PC-9 (cell line): ENCODE data around the gene TRIP12. TPM values are rescaled to one million over a fixed set of nuclear protein-coding genes. Genes with fewer than 3 reads are reported as not detected.

Experiments
- BruUV-seq: library from RNA; stranded (reverse); fragments of 400-500 nt; replicated peaks from 2 replicates; lab custom pipeline; 2021; lab: Mats Ljungman, UMichigan
- CTCF ChIA-PET: fragments of 300-600 bp; sonication (Branson Sonifier 250); formaldehyde crosslinking; loops from one replicate; lab custom pipeline; 2022; ENCODE audit warnings: antibody characterized with exemption; lab: Charles Lee
- POLR2A ChIA-PET: fragments of 300-600 bp; sonication (Branson Sonifier 250); formaldehyde crosslinking; loops from one replicate; lab custom pipeline; 2022; ENCODE audit warnings: antibody characterized with exemption; ENCODE audit not compliant: unreplicated experiment; lab: Charles Lee
- DNase-seq, 2 experiments: peaks; one replicate each; pipeline versions ENCODE4 v3.0.0 to v3.0.0-alpha.2; 2015 to 2022; ENCODE audit warnings: mixed read lengths in 1 of 2
- H2AFZ ChIP-seq: fragments of 200-600 bp; sonication (generic); 2 replicates; pipeline ENCODE4 v1.8.1; 2017; ENCODE audit warnings: antibody characterized with exemption
- H3F3A ChIP-seq: fragments of 200-600 bp; sonication (generic); 2 replicates; pipeline ENCODE4 v1.8.1; 2017; ENCODE audit warnings: antibody characterized with exemption, mild to moderate bottlenecking, low read depth; ENCODE audit not compliant: insufficient read depth
- H3K27ac ChIP-seq: fragments of 200-600 bp; sonication (generic); 2 replicates; pipeline ENCODE4 v1.6.1; 2016; ENCODE audit warnings: mixed run types
- H3K27me3 ChIP-seq: fragments of 200-600 bp; sonication (generic); 2 replicates; pipeline ENCODE4 v1.6.1; 2016; ENCODE audit warnings: low read depth, mixed run types; ENCODE audit not compliant: insufficient read depth
- H3K36me3 ChIP-seq: fragments of 200-600 bp; sonication (generic); 2 replicates; pipeline ENCODE4 v1.6.1; 2016; ENCODE audit warnings: low read depth, mixed run types
- H3K4me1 ChIP-seq: fragments of 200-600 bp; sonication (generic); replicated peaks from 2 replicates; pipeline ENCODE4 v1.6.1; 2016; ENCODE audit warnings: mixed run types; ENCODE audit not compliant: insufficient read depth
- H3K4me2 ChIP-seq: fragments of 200-600 bp; sonication (generic); 2 replicates; pipeline ENCODE4 v1.6.1; 2017; ENCODE audit warnings: mixed run types
- H3K4me3 ChIP-seq: fragments of 200-600 bp; sonication (generic); 2 replicates; pipeline ENCODE4 v1.6.1; 2016; ENCODE audit warnings: mixed run types
- H3K79me2 ChIP-seq: fragments of 200-600 bp; sonication (generic); 2 replicates; pipeline ENCODE4 v1.6.1; 2017; ENCODE audit warnings: low read depth, mixed run types
- H3K9me2 ChIP-seq: fragments of 200-600 bp; sonication (generic); 2 replicates; pipeline ENCODE4 v1.8.1; 2017; ENCODE audit warnings: mild to moderate bottlenecking; ENCODE audit not compliant: insufficient read depth
- H3K9me3 ChIP-seq: fragments of 200-600 bp; sonication (generic); 2 replicates; pipeline ENCODE4 v1.8.1; 2016; ENCODE audit warnings: low read depth; ENCODE audit not compliant: insufficient read depth
- H4K20me1 ChIP-seq: fragments of 200-600 bp; sonication (generic); 2 replicates; pipeline ENCODE4 v1.8.1; 2017; ENCODE audit not compliant: insufficient read depth
- EZH2 ChIP-seq: fragments of 200-600 bp; sonication (generic); IDR thresholded peaks from 2 replicates; pipeline ENCODE4 v1.8.0; 2017; ENCODE audit warnings: antibody characterized with exemption, low read depth
- intact Hi-C: fragments of 100-400 bp; cut with micrococcal nuclease; formaldehyde crosslinking; loops from one replicate; pipeline ENCODE4 v1.10.0; 2022; ENCODE audit not compliant: unreplicated experiment
- total RNA-seq: library from RNA; stranded (reverse); gene quantifications from 2 replicates; pipeline ENCODE4 v1.2.3, GENCODE V29; 2021
- TF ChIP-seq, protein P1 (sequence below): fragments of 200-600 bp; sonication (generic); conservative IDR thresholded peaks from 2 replicates; pipeline ENCODE4 v1.6.1; 2017; ENCODE audit warnings: mixed run types, antibody characterized with exemption, mild to moderate bottlenecking, moderate library complexity

The TRIP12 gene
- total RNA-seq, 1 experiment from 2014 or later = 226 TPM

DNA sequence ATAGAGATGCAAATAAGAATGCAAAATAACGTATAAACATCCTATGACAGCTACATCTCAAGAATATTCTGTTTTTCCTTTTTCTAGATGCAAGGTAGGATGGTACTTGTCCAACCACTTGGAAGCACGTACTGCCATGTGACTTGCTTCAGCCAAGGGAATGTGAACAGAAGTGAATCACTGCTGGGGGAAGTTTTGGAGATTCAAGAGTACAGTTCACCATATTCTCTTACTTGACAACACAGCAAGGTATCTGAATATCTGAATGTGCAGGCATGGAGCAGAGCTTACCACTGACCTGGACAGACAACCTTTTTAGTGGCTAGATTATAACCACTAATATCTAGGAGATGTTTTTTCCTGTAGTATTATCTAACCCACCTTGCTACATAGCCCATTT is 53.0 kb downstream of the TRIP12 start:
- Histone ChIP-seq H3K27ac (0 out of 2 replicates have a peak overlapping the region, but pooled peaks have one; percentile 1), H3K4me2 (no peak overlapping the region), H3K4me3 (no peak overlapping the region), H3K9me2 (no peaks in the 10 kb centered on the region), H3K79me2 (peaks cover 67% of the 10 kb centered on the region), H3K36me3 (peaks cover 13% of the 10 kb centered on the region), H4K20me1 (peaks cover 37% of the 10 kb centered on the region), H2AFZ (no peak overlapping the region), H3F3A (no peaks in the 10 kb centered on the region), H3K4me1 (no peaks in the 10 kb centered on the region), H3K27me3 (no peaks in the 10 kb centered on the region), H3K9me3 (no peaks in the 10 kb centered on the region)
- intact Hi-C loops = no loop called here
- DNase-seq = no peak
- TF ChIP-seq EZH2 = no peak
- TF ChIP-seq, protein P1, sequence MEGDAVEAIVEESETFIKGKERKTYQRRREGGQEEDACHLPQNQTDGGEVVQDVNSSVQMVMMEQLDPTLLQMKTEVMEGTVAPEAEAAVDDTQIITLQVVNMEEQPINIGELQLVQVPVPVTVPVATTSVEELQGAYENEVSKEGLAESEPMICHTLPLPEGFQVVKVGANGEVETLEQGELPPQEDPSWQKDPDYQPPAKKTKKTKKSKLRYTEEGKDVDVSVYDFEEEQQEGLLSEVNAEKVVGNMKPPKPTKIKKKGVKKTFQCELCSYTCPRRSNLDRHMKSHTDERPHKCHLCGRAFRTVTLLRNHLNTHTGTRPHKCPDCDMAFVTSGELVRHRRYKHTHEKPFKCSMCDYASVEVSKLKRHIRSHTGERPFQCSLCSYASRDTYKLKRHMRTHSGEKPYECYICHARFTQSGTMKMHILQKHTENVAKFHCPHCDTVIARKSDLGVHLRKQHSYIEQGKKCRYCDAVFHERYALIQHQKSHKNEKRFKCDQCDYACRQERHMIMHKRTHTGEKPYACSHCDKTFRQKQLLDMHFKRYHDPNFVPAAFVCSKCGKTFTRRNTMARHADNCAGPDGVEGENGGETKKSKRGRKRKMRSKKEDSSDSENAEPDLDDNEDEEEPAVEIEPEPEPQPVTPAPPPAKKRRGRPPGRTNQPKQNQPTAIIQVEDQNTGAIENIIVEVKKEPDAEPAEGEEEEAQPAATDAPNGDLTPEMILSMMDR = no peak
- ChIA-PET CTCF (no interaction called here), POLR2A (no interaction called here)
- no TSS peak for BruUV-seq

DNA sequence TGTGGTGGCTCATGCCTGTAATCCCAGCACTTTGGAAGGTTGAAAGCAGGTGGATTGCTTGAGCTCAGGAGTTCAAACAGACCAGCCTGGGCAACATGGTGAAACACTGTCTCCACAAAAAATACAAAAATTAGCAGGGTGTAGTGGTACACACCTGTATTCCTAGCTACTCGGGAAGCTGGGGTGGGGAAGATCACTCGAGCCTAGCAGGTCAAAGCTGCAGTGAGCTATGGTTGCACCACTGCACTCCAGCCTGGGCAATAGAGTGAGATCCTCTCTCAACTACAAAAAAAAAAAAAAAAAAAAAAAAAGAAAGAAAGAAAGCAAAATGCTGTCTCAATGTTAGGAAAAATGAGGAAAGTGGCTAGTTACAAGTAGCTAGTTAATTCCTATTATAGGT is 56.8 kb downstream of the TRIP12 start:
- CTCF ChIA-PET = no interaction called here

DNA sequence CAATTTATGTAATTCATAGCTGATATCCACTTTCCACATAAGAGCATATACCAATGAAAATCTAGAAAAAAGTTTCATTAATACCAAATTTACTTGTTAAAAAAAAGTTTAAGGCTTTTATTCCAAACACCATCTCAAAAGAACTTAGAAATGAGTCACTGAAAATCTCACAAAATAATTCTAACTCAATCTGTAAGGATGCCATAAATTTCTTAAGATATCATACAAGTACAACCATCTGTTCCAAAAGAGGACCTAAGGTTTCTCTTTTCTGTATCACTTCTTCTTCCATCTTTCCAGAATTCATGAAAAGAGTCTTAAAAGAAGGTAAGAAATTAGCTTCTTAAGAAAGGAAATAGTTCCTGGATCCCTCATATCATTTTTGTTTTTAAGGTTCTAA is 60.4 kb downstream of the TRIP12 start:
- intact Hi-C loops = loop anchor here (5.0 kb wide), 1 partner anchor 419 kb away; no protein-coding TSS in a partner anchor
- H3K36me3 ChIP-seq = peaks cover 13% of the 10 kb centered on the region; the same call in 1 of the 2 replicates
- TF ChIP-seq EZH2 = no peak
- TF ChIP-seq, protein P1 = no peak
- peaks cover 44% of the 10 kb centered on the region for H4K20me1 ChIP-seq
- H3K4me3 ChIP-seq = no peak overlapping the region
- POLR2A ChIA-PET = no interaction called here
- H3K4me2 ChIP-seq = no peak overlapping the region
- no peaks in the 10 kb centered on the region; the same call in 1 of the 2 replicates for H3K4me1 ChIP-seq
- H3K9me3 ChIP-seq = no peaks in the 10 kb centered on the region
- no peak overlapping the region for H2AFZ ChIP-seq
- no peak overlapping the region for H3K27ac ChIP-seq
- no peaks in the 10 kb centered on the region for H3K9me2 ChIP-seq
- DNase-seq = no peak
- BruUV-seq = no TSS peak
- H3K79me2 ChIP-seq = peaks cover 42% of the 10 kb centered on the region
- no peaks in the 10 kb centered on the region for H3K27me3 ChIP-seq
- CTCF ChIA-PET = no interaction called here
- peaks cover 11% of the 10 kb centered on the region for H3F3A ChIP-seq

More for the DNA sequence above, 56.8 kb downstream of the TRIP12 start:
- intact Hi-C loops = no loop called here
- H3K4me1 ChIP-seq = no peaks in the 10 kb centered on the region
- no TSS peak for BruUV-seq
- no peaks in the 10 kb centered on the region for H3K9me2 ChIP-seq
- no peak for DNase-seq
- no peaks in the 10 kb centered on the region for H3K9me3 ChIP-seq
- H3K27ac ChIP-seq = no peak overlapping the region
- H3K79me2 ChIP-seq = peaks cover 65% of the 10 kb centered on the region
- peaks cover 8% of the 10 kb centered on the region; the same call in 1 of the 2 replicates for H3K36me3 ChIP-seq
- peaks cover 60% of the 10 kb centered on the region for H4K20me1 ChIP-seq
- peaks cover 11% of the 10 kb centered on the region for H3F3A ChIP-seq
- no peak overlapping the region for H2AFZ ChIP-seq
- H3K27me3 ChIP-seq = no peaks in the 10 kb centered on the region
- POLR2A ChIA-PET = no interaction called here
- H3K4me3 ChIP-seq = no peak overlapping the region
- H3K4me2 ChIP-seq = no peak overlapping the region
- TF ChIP-seq, protein P1 = no peak
